Suprapubic skin (tissue), 4 donors: ENCODE measurements around the gene AMOTL2. TPM values are rescaled to one million over a fixed set of nuclear protein-coding genes. Genes with fewer than 3 reads are reported as not detected.

Experiments used
- DNase-seq, 2 donors: peaks; one replicate each; pipeline ENCODE4 v3.0.0-alpha.2; 2019; ENCODE audit warnings: low spot score in 2 of 2
- H3K27ac ChIP-seq: fragments of 200-600 bp; sonication (generic); one replicate; pipeline ENCODE4 v1.5.1; 2019
- H3K27me3 ChIP-seq: fragments of 200-600 bp; sonication (generic); one replicate; pipeline ENCODE4 v1.5.1; 2019
- H3K36me3 ChIP-seq: fragments of 200-600 bp; sonication (generic); one replicate; pipeline ENCODE4 v1.5.1; 2019
- H3K4me1 ChIP-seq: fragments of 200-600 bp; sonication (generic); one replicate; pipeline ENCODE4 v1.5.1; 2019
- H3K4me3 ChIP-seq: fragments of 200-600 bp; sonication (generic); one replicate; pipeline ENCODE4 v1.5.1; 2019; ENCODE audit warnings: mild to moderate bottlenecking
- H3K9me3 ChIP-seq: fragments of 200-600 bp; sonication (generic); one replicate; pipeline ENCODE4 v1.5.1; 2019
- CTCF ChIP-seq, 2 donors: fragments of 200-600 bp in 1 of 2; fragments of 450-650 bp in 1 of 2; sonication (generic) in 1 of 2; IDR thresholded peaks; one replicate each; pipeline ENCODE4 v1.5.1; 2016 to 2019; ENCODE audit warnings: antibody characterized with exemption in 2 of 2, mild to moderate bottlenecking in 1 of 2, moderate library complexity in 1 of 2
- EP300 ChIP-seq: sonication (generic); formaldehyde crosslinking; IDR thresholded peaks from one replicate; pipeline ENCODE4 v1.6.1; 2017; ENCODE audit warnings: antibody characterized with exemption
- POLR2A ChIP-seq, 2 donors: fragments of 450-650 bp; IDR thresholded peaks; one replicate each; pipeline ENCODE4 v1.6.1; 2017; ENCODE audit warnings: antibody characterized with exemption in 2 of 2, mild to moderate bottlenecking in 2 of 2, moderate library complexity in 2 of 2
- POLR2AphosphoS5 ChIP-seq, 3 donors: sonication (generic); formaldehyde crosslinking; IDR thresholded peaks; one replicate each; pipeline ENCODE4 v1.6.1; 2017; ENCODE audit warnings: antibody characterized with exemption in 3 of 3
- WGBS: methylation state at CpG from one replicate; pipeline ENCODE4 v1.1.5; 2018; 5-methylcytosine and 5-hydroxymethylcytosine counted together
- total RNA-seq, 4 donors: library from RNA; depleted of rRNA; stranded (reverse); fragments of >200 nt; gene quantifications; one replicate each; pipeline ENCODE4 v1.1.0, GENCODE V29; 2016

AMOTL2 gene
- total RNA-seq, 4 donors from 2014 or later, result 80.4 to 118 (median 95.8) TPM

GRCh38 chr3:134331811-134332199, 42.4 kb downstream of the AMOTL2 start:
- H3K27me3 ChIP-seq, result no peaks in the 10 kb centered on the region
- H3K4me3 ChIP-seq, result no peak overlapping the region
- WGBS, result 31% methylated on average over 5 of the region's 5 CpGs
- DNase-seq, result no peak
- H3K9me3 ChIP-seq, result no peaks in the 10 kb centered on the region
- H3K36me3 ChIP-seq, result no peaks in the 10 kb centered on the region
- H3K4me1 ChIP-seq, result peaks cover 67% of the 10 kb centered on the region
- TF ChIP-seq POLR2A (IDR thresholded peaks at IDR 0.05), result no peak
- TF ChIP-seq EP300, result no peak
- TF ChIP-seq POLR2AphosphoS5 (IDR thresholded peaks at IDR 0.05), result no peak
- no peak for TF ChIP-seq CTCF (IDR thresholded peaks at IDR 0.05)
- H3K27ac ChIP-seq, result peak overlapping the region; percentile 35

- Histone ChIP-seq H3K4me3 (no peak overlapping the region), H3K9me3 (no peaks in the 10 kb centered on the region), H3K27ac (peak overlapping the region; percentile 54), H3K27me3 (no peaks in the 10 kb centered on the region), H3K36me3 (no peaks in the 10 kb centered on the region), H3K4me1 (peaks cover 68% of the 10 kb centered on the region)
- 45% methylated on average over 6 of the region's 6 CpGs for WGBS
- TF ChIP-seq POLR2AphosphoS5 (IDR thresholded peaks at IDR 0.05) (no peak), EP300 (no peak), POLR2A (IDR thresholded peaks at IDR 0.05) (no peak), CTCF (IDR thresholded peaks at IDR 0.05) (no peak)
- peak in 1 of 2 donors; percentile 77 for DNase-seq
Observed at GRCh38 chr3:134330883-134331810, 43.1 kb downstream of the AMOTL2 start.

- TF ChIP-seq EP300, result no peak
- no peak for TF ChIP-seq POLR2A (IDR thresholded peaks at IDR 0.05)
- no peak for TF ChIP-seq CTCF (IDR thresholded peaks at IDR 0.05)
- TF ChIP-seq POLR2AphosphoS5 (IDR thresholded peaks at IDR 0.05), result no peak
- DNase-seq, result peak in 1 of 2 donors; percentile 32
- H3K27me3 ChIP-seq, result no peaks in the 10 kb centered on the region
- H3K27ac ChIP-seq, result no peak overlapping the region
- H3K4me3 ChIP-seq, result no peak overlapping the region
- no peaks in the 10 kb centered on the region for H3K36me3 ChIP-seq
- no peaks in the 10 kb centered on the region for H3K9me3 ChIP-seq
- peaks cover 62% of the 10 kb centered on the region for H3K4me1 ChIP-seq
- 89% methylated on average over 1 of the region's 1 CpG for WGBS
Observed at GRCh38 chr3:134328846-134329245, 45.4 kb downstream of the AMOTL2 start.

- no peak overlapping the region for H3K4me3 ChIP-seq
- H3K27ac ChIP-seq, result peak overlapping the region; percentile 82
- no peaks in the 10 kb centered on the region for H3K27me3 ChIP-seq
- 50% methylated on average over 6 of the region's 6 CpGs for WGBS
- DNase-seq, result peak in 1 of 2 donors; percentile 78
- H3K9me3 ChIP-seq, result no peaks in the 10 kb centered on the region
- TF ChIP-seq POLR2AphosphoS5 (IDR thresholded peaks at IDR 0.05) (no peak), POLR2A (IDR thresholded peaks at IDR 0.05) (no peak), EP300 (no peak), CTCF (IDR thresholded peaks at IDR 0.05) (no peak)
- H3K36me3 ChIP-seq, result no peaks in the 10 kb centered on the region
- peaks cover 59% of the 10 kb centered on the region for H3K4me1 ChIP-seq
Observed at GRCh38 chr3:134328147-134328591, 46.1 kb downstream of the AMOTL2 start.

- no peaks in the 10 kb centered on the region for H3K36me3 ChIP-seq
- 34% methylated on average over 4 of the region's 4 CpGs for WGBS
- peaks cover 58% of the 10 kb centered on the region for H3K4me1 ChIP-seq
- TF ChIP-seq EP300 (no peak), POLR2A (IDR thresholded peaks at IDR 0.05) (no peak), CTCF (IDR thresholded peaks at IDR 0.05) (no peak)
- DNase-seq, result peak in 1 of 2 donors; percentile 45
- peak overlapping the region; percentile 82 for H3K27ac ChIP-seq
- H3K9me3 ChIP-seq, result no peaks in the 10 kb centered on the region
- H3K4me3 ChIP-seq, result no peak overlapping the region
- H3K27me3 ChIP-seq, result no peaks in the 10 kb centered on the region
Observed at GRCh38 chr3:134327594-134327975, 46.7 kb downstream of the AMOTL2 start.
